ENCODE data around the gene AK3.
A peak's percentile ranks its signal among the peaks of the same experiment; 100 is the strongest.

AK3 gene

DNA sequence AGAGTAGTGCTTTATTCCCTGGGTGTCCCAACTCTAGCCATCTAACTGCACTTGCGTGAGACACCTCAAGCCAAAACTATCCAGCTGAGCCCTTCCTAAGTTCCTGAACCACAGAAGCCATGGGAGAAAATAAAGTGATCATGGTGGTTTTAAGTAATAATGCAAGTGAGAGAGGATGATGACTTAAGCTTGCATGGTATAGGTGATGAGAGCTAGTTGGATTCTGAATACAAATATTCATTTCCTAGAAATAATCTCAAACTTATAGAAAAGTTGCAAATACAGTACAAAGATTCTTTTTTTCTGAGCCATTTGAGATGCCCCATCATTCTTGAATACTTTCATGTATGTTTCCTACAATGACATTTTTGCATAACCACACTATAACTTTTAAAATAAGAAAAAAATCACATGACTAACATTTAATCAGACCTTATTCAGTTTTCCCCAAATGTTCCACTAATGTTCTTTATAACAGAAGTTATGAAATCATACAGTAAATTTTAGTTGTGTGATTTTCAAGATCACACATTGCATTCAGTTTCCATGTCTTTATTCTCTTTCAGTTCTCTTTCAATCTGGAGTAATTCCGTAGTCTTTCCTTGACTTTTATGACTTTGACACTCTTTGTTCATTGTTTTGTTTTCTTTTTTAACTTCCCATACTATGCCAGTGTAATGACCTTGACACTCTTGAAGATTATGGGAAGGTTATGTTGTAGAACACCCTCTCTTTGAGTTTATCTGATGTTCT lies 5.5 kb upstream of the AK3 start:
- DNase-seq = no peak

DNA sequence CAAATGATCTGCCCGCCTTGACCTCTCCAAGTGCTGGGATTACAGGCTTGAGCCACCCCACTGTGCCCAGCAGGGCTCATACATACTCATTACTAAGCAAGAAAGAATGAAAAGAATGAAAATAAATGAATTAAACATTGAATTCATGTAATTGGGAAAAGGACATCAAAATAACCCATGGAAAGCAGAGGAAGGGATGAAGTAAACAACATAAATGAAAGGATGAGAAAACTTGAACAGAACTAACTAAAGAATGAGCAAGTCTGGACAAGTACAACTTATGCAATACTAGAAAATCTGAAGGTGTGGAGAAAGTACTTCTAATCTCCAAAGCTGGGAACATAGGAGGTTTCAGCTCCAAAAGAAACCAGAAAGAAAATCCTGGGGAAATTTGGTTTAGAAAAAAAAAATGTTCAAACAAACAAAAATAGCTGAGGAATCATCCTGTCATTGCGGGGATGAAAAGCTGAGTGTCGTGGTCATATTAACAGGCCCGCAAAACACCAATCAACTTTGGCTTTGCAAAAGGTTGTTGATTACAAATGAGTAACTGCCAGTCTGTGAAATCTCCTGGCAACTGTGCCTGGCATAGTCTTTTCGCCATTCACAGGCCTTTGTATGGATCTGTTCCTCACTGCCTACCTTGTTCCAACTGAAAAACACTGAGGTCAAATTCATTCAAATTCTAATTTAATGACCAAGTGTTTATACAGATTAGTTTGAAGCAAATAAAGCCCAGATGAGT lies 2.3 kb upstream of the AK3 start:
- DNase-seq = no peak

DNA sequence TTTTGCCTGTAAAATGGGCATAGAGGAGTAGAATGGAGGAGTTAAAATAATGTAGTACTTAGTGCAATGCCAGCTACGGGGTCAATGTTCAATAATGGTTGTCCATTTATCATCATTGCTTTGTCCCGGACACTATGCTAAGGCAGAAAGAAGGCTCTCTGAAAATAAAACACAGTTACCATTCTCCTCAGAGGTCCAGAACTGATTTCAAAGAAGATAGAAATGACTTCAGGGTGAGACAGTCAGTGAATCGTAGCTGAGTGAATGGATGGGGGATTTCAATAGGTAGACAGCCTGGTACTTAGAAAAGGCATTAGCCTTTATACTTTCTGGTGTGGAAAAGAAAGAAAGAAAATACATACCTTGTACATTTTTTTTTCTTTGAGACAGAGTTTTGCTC lies 1.2 kb upstream of the AK3 start:
- DNase-seq = no peak

DNA sequence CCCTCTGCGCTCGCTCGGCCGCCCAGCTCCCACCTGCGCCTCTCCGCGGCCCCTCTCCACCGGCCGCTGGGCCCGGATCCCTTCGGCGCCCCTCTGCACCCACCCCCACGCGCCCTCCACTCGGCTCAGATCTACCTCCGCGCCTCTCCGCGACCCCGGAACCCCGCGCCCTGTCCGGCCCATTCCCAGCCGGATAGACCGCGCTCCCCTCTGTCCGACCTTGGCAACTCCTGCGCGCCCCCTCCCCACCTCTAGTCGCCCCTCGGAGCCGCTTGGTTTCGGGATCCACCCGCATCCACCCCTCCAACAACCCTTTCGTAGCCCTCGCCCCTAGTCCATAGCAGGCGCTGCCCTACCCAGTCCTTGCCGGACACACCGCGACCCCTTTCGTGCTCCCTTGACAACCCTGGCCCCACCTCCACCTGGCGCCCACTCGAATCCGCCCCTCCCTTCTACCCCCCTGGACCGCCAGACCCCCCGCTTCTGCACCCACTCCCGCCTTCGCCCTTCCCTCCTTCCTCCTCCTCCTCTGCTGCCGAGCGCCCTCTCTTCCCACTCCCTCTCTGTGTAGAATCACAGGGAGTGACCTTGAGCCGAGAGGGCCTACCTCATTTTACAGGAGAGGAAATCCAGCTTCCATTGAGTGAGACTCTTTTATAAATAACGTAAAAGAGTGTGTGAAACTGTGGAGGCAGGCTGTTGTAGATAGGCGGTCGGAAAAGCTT lies 525 bp upstream of the AK3 start:
- DNase-seq = no peak

DNA sequence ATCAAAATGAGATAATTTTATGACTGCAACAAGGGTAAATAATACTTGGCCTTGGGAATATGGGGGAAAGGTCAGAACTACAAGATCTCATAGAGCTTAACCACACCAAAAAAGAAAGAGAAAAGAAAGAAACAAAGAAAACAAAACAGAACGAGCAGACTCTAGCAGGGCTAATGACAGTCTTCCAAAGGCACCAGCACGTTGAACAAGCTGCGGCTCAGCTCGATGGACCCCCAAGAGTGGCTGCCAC lies 689 bp downstream of the AK3 start:
- DNase-seq = peak; percentile 43

DNA sequence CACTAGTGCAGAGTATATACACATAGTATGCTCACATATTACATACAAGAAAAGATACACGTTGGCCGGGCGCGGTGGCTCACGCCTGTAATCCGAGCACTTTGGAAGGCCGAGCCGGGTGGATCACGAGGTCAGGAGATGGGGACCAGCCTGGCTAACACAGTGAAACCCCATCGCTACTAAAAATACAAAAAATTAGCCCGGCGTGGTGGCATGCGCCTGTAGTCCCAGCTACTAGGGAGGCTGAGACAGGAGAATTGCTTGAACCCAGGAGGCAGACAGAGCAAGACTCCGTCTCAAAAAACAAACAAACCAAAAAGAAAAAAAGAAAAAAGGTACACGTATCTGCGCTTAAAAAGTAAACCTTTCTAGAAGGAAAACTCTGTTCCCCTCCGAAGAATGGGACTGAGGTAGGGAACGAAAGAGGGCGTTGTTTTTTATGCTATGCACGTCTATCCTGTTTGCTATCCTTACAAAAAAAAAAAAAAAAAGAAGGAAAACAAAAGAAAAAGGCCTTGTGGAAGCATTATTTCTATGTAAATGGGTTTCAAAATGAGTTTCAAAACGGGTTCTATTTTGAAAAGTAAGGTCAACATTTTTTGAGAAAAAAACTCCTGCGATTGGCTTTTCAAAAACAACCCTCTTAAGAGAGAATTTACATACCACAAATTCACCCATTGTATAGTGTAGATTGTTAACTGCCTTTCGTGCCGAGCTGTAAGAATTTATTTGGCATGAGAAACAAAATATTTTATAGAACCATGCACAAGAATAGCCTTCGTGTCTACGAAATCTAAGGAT lies 1.2 kb downstream of the AK3 start:
- DNase-seq = peak; percentile 43

DNA sequence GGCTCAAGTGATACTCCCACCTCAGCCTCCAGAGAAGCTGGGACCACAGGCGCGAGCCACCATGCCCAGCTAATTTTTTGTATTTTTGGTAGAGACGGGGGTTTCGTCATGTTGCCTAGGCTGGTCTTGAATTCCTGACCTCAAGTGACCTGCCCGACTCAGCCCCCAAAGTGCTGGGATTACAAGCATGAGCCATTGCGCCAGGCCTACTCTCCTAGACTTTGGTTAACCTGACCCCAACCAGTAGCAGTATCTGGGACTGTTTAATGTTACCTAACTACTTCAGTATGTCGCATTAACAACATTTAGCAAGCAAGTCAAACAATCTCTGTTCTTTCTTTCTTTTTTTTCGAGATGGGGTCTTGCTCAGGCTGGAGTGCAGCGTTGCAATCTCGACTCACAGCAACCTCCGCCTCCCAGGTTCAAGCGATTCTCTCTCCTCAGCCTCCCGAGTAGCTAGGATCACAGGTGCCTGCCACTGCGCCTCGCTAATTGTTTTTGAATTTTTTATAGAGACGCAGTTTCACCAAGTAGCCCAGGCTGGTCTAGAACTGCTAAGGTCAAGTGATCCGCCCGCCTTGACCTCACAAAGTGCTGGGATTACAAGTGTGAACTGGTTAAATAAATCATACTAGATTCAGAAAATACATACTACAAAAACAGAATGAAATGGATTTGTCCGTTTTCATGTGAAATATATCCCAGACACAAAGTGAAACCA lies 2.0 kb downstream of the AK3 start:
- DNase-seq = no peak

DNA sequence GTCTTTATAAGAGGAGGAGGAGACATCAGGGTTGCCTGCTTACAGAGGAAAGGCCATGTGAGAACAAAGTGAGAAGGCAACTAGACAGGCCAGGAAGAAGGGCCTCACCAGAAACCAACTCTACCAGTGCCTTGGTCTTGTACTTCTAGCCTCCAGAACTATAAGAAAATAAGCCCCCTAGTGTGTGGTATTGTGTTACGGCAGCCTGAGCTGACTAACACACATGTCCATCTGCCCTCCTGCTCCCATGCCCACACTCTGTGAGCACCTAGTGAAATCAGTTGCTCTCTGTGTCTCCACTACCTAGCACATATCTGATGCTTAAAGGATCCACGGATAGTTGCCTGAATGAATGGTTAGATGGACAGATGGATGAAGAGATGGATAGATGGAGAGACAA lies 6.9 kb downstream of the AK3 start:
- DNase-seq = no peak

DNA sequence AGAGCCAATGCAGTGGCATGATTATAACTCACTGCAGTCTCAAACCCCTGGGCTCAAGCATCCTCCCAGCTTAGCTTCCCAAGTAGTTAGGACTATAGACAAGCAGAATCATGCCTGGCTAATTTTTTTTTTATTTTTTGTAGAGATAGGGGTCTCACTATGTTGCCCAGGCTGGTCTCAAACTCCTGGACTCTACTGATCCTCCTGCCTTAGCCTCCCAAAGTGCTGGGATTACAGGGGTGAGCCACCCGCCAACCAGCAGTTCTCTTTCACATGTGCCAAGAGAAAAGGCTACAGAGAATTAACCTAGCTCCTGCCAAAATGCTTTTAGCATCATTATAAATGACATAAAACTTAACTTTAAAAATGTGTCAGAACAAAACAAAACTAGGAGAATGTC lies 8.1 kb downstream of the AK3 start:
- no peak for DNase-seq

DNA sequence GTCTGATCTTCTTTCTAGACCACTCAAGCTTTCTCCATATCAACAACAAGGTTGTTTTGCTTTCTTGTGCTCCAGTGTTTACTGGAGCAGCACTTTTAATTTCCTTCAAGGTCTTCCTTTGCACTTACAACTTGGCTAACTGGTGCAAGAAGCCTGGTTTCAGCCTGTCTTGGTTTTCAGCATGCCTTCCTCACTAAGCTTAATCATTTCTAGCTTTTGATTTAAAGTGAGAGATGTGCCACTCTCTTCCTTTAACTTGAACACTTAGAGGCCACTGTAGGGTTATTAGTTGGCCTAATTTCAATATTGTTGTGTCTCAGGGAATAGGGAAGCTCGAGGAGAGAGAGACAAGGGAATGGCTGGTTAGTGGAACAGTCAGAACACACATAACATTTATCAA lies 13.4 kb downstream of the AK3 start:
- DNase-seq = no peak

DNA sequence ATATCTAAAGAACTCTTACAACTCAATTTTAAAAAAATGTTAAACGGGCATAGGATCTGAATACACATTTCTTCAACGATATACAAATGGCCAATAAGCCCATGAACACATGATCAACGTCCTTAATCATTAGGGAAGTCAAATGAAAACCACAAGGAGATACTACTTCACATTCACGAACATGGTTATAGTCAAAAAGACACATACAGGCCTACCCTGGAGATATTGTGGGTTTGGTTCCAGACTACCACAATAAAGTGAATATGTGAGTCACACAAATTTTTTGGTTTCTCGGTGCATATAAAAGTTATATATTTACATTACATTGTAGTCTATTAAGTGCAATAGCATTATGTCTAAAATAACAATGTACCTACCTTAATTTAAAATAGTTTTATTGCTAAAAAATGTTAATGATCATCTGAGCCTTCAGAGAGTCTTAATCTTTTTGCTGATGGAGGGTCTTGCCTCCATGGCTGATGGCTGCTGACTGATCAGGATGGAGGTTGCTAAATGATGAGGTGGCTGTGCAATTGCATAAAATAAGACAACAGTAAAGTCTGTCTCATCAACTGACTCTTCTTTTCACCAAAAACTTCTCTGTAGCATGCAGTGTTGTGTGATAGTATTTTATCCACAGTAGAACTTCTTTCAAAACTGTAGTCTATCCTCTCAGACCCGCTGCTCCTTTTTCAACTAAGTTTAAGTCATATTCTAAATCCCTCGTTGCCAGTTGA lies 15.1 kb downstream of the AK3 start:
- DNase-seq = no peak

DNA sequence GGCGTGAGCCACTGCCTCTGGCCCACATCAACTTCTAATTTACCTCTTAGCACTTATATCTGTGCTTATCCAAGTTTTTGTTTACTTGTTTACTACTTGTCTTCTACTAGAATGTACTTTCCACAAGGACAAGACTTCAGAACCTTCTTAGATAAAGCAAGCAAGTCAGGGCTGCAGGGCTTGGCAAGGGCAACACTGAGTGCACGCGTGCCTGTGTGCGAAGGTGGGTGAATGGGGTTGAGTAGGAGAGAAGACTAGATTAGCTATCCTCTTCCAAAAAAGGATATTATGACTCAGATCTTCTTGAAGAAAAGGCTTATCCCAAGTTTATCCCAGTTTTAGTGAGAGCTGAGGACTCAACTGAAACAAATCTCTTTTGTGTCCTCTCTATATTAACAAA lies 19.3 kb downstream of the AK3 start:
- no peak for DNase-seq

DNA sequence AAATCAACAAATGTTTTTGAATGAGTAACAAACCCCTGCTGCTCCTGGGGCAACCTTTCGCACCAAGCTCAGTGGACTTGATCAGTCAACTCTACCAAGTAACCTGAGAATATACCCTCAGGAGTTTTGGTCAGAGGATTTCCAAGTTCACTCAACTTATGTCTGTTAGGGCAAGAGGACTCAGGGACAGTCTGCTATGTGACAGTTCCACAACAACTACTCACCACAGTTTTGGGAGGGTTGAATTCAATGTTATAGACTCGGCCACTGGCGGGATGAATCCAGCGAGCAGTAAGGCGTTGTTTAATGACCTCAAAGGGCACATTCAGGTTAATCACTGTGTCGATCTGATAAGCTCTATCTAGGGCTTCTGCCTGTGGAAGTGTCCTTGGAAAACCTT lies 22.1 kb downstream of the AK3 start:
- DNase-seq = no peak

DNA sequence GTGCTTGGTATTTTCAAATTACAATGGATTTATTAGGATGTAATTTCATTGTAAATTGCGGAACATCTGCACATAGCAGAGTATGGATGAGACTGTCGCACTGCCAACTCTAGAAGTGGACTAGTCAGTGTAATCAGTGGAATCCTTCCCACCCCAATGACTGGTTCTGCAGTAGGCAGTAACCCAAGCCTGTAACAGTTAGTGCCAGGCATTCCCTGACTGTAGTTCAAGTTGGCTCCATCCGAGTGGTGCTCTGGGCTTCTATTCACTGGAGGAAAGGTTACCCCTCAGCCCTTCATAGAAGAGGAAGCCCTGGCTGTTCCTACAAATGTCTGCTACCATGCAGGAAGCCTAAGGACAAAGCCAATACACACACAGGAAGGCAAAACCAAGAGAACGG lies 23.2 kb downstream of the AK3 start:
- no peak for DNase-seq

DNA sequence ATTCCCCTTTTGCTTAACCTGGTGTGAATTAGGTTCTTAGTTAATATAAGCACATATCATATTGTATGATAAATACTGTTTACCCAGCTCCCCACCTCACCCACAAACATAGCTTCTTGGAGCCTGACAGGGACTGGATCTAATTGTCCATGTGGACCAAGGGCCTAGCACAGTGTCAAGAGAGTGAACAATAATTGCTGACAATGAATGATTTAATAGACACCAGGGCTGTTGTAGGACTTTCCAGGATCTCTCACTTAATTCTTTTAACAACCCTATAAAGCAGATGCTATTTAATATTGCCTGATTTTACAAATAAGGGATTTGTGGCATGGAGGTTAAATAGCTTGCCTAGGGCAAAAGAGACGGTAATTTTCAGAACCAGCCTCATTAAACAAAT lies 24.8 kb downstream of the AK3 start:
- DNase-seq = no peak

DNA sequence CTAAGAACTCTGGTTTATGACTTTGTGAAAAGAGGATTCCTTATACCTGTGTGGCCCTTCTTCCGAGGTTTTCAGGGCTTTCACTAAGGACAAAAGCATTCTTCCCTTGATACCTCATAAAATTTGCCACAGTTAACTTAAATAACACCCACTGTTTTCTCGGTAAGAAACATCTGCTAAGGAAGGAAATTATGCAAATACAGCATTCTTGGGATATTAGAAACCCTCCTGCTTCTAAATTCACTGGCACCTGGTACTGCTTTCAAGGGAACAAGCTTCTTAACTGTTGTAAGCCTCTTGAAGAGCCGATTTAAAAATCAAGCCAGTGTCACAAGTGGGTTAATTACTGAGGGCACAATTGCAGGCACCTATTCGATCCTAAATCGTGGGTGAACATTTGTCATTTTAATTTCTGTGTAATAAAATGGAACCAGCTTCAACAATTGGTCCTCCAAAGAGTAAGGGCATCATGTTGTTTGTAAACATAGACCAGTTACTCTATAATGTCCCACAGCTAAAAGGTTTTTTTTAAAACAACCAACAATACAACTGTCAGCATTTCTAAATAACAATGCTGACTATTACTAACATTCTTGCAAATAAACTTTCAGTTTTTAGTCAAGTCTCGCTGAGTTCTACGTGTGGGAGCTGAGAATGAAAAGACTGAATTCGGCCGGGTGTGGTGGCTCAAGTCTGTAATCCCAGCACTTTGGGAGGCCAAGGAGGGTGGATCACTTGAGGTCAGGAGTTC lies 26.6 kb downstream of the AK3 start:
- no peak for DNase-seq

DNA sequence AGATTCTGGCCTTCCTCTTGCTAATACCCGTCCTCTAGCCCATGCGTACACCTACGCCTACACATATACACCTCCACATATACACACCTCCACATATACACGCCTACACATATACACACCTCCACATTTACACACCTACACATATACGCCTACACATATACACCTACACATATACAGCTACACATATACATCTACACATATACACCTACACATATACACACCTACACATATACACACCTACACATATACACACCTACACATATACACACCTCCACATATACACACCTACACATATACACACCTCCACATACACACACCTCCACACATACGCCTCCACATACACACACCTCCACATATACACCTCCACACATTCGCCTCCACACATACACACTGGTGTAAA lies 27.2 kb downstream of the AK3 start:
- DNase-seq = no peak

DNA sequence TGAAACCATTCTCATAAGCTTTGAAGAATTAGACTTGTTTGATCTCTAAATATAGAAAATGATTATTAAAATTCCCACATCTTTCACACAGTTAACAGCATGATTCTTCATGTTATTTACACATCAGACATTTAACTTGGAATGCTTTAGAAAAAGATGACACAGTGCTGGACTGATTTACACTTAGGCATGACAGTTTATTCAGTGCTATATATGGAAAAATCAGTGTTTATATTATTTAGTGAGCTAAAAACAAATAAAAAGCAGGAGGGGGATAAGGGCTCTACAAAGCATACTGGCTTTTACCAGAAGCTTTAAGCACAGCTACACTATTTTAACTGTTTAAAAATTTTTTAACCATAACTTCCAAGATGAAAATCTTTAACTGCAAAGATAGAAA lies 31.6 kb downstream of the AK3 start:
- DNase-seq = no peak

DNA sequence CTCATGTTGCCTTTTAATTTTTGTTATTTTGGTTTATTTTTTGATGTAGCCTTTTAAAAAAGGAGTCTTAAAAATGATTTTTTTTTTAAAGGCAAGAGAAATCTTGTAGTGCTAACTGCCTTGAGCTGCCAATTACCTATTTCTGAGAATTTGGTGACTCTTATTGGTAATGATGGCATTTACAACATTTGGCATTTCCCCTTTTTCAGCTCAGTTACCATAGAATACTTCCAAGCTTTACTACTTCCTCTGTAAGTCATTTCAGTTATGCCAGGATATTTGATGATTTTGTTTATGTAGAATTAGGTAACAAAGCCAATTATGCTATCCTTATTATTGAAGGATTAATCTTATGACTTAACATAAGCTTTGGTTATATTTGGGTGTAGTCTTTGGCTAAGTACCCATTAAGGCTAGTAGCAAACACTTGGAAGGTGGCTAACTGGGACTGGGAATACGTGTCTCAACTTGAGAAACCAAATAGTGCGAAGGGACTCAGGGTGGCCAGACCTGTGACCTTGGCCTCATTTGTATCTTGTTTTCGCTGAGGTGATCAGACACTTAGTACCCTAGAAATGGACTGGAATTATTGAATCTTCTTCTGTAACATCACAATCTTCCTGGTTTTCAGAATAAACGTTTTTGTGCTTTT lies 33.9 kb downstream of the AK3 start:
- no peak for DNase-seq

DNA sequence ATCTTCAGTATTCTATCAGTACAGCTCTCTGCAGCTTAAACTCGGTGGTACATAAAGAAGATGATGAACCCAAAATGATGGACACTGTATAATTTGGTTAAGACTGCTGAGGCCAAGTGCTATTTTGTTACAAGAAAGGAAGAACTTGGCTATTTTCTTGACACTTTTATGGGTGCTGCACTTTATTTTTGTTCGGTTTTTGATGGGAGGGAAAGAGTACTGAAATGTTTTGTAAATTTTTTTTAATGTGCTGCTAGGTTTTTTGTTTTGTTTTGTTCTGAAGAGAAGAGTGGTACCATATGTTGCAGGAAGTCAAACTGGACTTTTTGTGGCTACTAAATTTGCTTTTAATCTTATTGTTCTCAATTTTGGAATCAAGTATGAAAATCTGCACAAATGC lies 35.0 kb downstream of the AK3 start:
- DNase-seq = no peak

DNA sequence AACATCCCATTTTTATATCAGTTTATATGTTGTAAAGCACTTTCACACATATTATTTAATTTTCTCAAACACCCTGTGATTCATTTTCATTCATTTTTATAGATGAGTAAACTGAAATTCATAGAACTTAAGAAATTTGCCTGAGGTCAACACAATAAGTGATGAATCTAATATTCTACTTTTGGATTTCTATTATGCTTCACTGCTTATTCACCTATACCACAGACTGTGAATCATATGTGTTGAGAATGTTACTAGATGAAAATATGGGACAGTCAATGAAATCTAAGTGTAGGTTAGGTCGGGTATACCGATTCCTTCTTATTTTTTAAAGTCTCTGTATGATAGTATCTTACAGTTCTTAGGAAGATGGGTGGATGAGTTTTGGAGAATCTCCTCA lies 36.9 kb downstream of the AK3 start:
- no peak for DNase-seq

Data from kidney glomerular epithelial cell (primary cell).